Activated CD8-positive, alpha-beta memory T cell treated with anti-CD3 and anti-CD28 coated beads, Interleukin-2, amount 50 U/mL, for 1 hour (primary cell): ENCODE measurements around the gene PER3.
"Not testable (repeated sequence)": the region's sequence is repeated elsewhere in the genome, so short reads cannot be mapped to it uniquely, and the experiment has no call there.

ENCODE experiments used
- DNase-seq: peaks from one replicate; pipeline ENCODE4 v3.0.0-alpha.2; 2020; ENCODE audit errors: extremely low read depth

PER3 gene

GRCh38 chr1:7778133-7778628, 5.9 kb upstream of the PER3 start:
- DNase-seq: no peak

- no peak for DNase-seq
These were observed 3.1 kb upstream of the PER3 start for GRCh38 chr1:7780976-7781375.

- no peak for DNase-seq
These were observed 2.6 kb upstream of the PER3 start for GRCh38 chr1:7781501-7781900.

- DNase-seq: no peak
These were observed 2.1 kb upstream of the PER3 start for GRCh38 chr1:7781923-7782495.

- DNase-seq: no peak
These were observed 846 bp upstream of the PER3 start for GRCh38 chr1:7783178-7783711.

- DNase-seq: no peak
These were observed 491 bp downstream of the PER3 start for GRCh38 chr1:7784492-7785071.

GRCh38 chr1:7785108-7785507, 1.0 kb downstream of the PER3 start:
- no peak for DNase-seq

GRCh38 chr1:7786795-7787194, 2.7 kb downstream of the PER3 start:
- DNase-seq: no peak

- no peak for DNase-seq
These were observed 5.7 kb downstream of the PER3 start for GRCh38 chr1:7789828-7790227.

- DNase-seq: not testable (repeated sequence)
These were observed 6.9 kb downstream of the PER3 start for GRCh38 chr1:7791027-7791426.

GRCh38 chr1:7795406-7795805, 11.3 kb downstream of the PER3 start:
- no peak for DNase-seq

GRCh38 chr1:7805460-7805859, 21.4 kb downstream of the PER3 start:
- no peak for DNase-seq

GRCh38 chr1:7808253-7808844, 24.3 kb downstream of the PER3 start:
- no peak for DNase-seq

GRCh38 chr1:7809742-7810141, 25.7 kb downstream of the PER3 start:
- no peak for DNase-seq

GRCh38 chr1:7810395-7810794, 26.3 kb downstream of the PER3 start:
- DNase-seq: no peak

GRCh38 chr1:7811476-7811875, 27.4 kb downstream of the PER3 start:
- no peak for DNase-seq

GRCh38 chr1:7813677-7814373, 29.7 kb downstream of the PER3 start:
- no peak for DNase-seq

- no peak for DNase-seq
These were observed 37.2 kb downstream of the PER3 start for GRCh38 chr1:7821282-7821681.

GRCh38 chr1:7824701-7825100, 40.6 kb downstream of the PER3 start:
- no peak for DNase-seq

GRCh38 chr1:7826363-7826762, 42.3 kb downstream of the PER3 start:
- DNase-seq: no peak

GRCh38 chr1:7827126-7827955, 43.2 kb downstream of the PER3 start:
- no peak for DNase-seq

- DNase-seq: no peak
These were observed 47.4 kb downstream of the PER3 start for GRCh38 chr1:7831458-7831857.
